Right cardiac atrium (tissue), 5 donors: ENCODE measurements around the gene MMP17. TPM values are rescaled to one million over a fixed set of nuclear protein-coding genes. Genes with fewer than 3 reads are reported as not detected.

Source experiments
- ATAC-seq, 2 donors: fragments of 200-7000 bp; cut with Tn5 transposase; one replicate each; pipeline versions ENCODE4 v1.8.0 to v1.9.1; 2020; ENCODE audit warnings: moderate library complexity in 2 of 2, mild to moderate bottlenecking in 1 of 2
- DNase-seq, 3 donors: peaks; one replicate each; pipeline ENCODE4 v3.0.0-alpha.2; 2020
- H3K27ac ChIP-seq: one replicate; pipeline ENCODE4 v1.5.1; 2013; ENCODE audit warnings: mild to moderate bottlenecking, low read length, control low read depth, moderate library complexity
- H3K27me3 ChIP-seq: one replicate; pipeline ENCODE4 v1.6.1; 2013; ENCODE audit not compliant: control insufficient read depth, insufficient read depth
- H3K4me1 ChIP-seq: one replicate; pipeline ENCODE4 v1.6.1; 2013; ENCODE audit warnings: low read length; ENCODE audit not compliant: control insufficient read depth, insufficient read depth
- H3K4me3 ChIP-seq: one replicate; pipeline ENCODE4 v1.5.1; 2013; ENCODE audit warnings: low read length, control low read depth
- H3K9me3 ChIP-seq: one replicate; pipeline ENCODE4 v1.6.1; 2013; ENCODE audit warnings: low read length; ENCODE audit not compliant: control insufficient read depth
- WGBS: extraction: QIAGEN DNeasy Blood & Tissue Kit; methylation state at CpG from one replicate; pipeline ENCODE4 v1.1.7; 2013; 5-methylcytosine and 5-hydroxymethylcytosine counted together
- intact Hi-C, 4 donors: fragments of 100-400 bp; cut with DNase I; formaldehyde crosslinking; loops; one replicate each; pipeline versions ENCODE4 v1.11.0 to v1.14.0; 2022 to 2023
- long read RNA-seq, 4 donors: library from polyadenylated mRNA; unstranded; transcript quantifications; one replicate each; pipeline ENCODE4 v2.0.0, GENCODE V29; 2020 to 2021
- polyA plus RNA-seq: library from polyadenylated mRNA; stranded (reverse); fragments of 200-250 nt; gene quantifications from one replicate; pipeline ENCODE4 v1.2.3, GENCODE V29; 2013
- total RNA-seq, 4 donors: library from RNA; stranded (reverse); fragmentation: NEBNext Ultra II Directional; extraction: Animal tissue kit (Norgen Biotek cat#: 25700); gene quantifications; one replicate each; pipeline ENCODE4 v1.2.1, GENCODE V29; 2021
- donor health status: healthy with polysubstance abuse.
- donor health status: DM: no; HTN: yes; CAD: no.
- donor health status: DM: no; HTN: no; CAD: no.
- donor health status: DM: no; HTN: yes; CAD: no; lungs with severe emphysema.
- donor health status: DM: yes; HTN: yes; CAD: no.

Gene MMP17
- total RNA-seq, result 1 to 10 TPM in 3 of 4 donors, under 1 TPM in 1; 0.89 to 1.4 (median 1.2) TPM
- polyA plus RNA-seq, result 2.4 TPM
- long read RNA-seq, donor 1, partial matches to known transcripts, result 0 of 3 reads
- long read RNA-seq, donor 1, other reads (novel, unspliced or antisense), result 3 of 3 reads
- long read RNA-seq, donor 2, partial matches to known transcripts, result 0 of 3 reads
- long read RNA-seq, donor 2, other reads (novel, unspliced or antisense), result 3 of 3 reads
- long read RNA-seq, donor 3, partial matches to known transcripts, result 0 of 1 reads
- long read RNA-seq, donor 3, other reads (novel, unspliced or antisense), result 1 of 1 reads
- long read RNA-seq, donor 4, partial matches to known transcripts, result 1 of 4 reads
- long read RNA-seq, donor 4, other reads (novel, unspliced or antisense), result 0 of 4 reads

GRCh38 chr12:131827961-131828534 is at the start of gene MMP17:
Gene MMP17 (plus strand): TSS chr12:131828393. CDS start chr12:131828495, 102 bp downstream.
- peak; percentile 35 to 36 for ATAC-seq
- intact Hi-C loops, result no loop called here
- H3K4me1 ChIP-seq, result no peaks in the 10 kb centered on the region
- no peaks in the 10 kb centered on the region for H3K9me3 ChIP-seq
- DNase-seq, result peak; percentile 56 to 86 (median 82)
- no peaks in the 10 kb centered on the region for H3K27me3 ChIP-seq
- H3K4me3 ChIP-seq, result peak within 1 kb of the TSS; percentile 57
- WGBS, result under 1% methylated on average over 80 of the region's 86 CpGs
- H3K27ac ChIP-seq, result no peak within 1 kb of the TSS

GRCh38 chr12:131779027-131779426 is 49.2 kb upstream of the MMP17 start:
- Histone ChIP-seq H3K4me3 (no peak overlapping the region), H3K27me3 (no peaks in the 10 kb centered on the region), H3K9me3 (no peaks in the 10 kb centered on the region), H3K4me1 (no peaks in the 10 kb centered on the region), H3K27ac (no peak overlapping the region)
- peak; percentile 25 to 40 for ATAC-seq
- DNase-seq, result no peak
- intact Hi-C loops, result no loop called here
- 95% methylated on average over 23 of the region's 23 CpGs for WGBS

- ATAC-seq (no peak), DNase-seq (no peak)
- WGBS, result 85% methylated on average over 2 of the region's 2 CpGs
Observed at GRCh38 chr12:131782061-131782460, 46.1 kb upstream of the MMP17 start.

DNA sequence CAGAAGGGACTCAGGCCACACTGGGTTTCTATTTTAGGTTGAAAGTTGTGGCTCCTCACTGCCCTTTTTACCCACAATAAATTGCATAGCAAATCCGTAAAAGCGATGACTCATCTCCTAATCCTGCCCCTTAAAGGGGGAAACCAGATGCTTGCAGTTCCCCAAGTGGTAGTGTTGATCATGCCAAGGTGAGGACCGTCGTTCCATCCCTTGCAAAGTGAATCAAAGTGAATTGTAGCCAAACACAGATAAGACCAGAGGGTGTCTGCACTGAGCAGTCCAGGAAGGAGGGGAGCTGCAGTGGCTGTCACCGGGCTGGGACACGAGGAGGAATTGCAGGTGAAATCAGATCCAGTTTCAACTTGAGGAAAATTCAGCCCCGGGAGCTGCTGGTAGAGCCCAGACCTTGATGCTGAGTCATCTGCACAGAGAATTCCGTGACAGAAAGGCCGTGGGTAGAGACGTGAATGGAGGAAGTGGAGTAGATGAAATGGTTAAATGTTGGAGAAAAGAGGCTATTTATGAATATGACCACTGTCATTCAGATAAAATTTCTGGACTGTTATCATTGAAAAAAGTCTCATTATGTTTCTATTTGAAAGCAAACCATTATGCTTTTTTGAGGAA is 44.2 kb upstream of the MMP17 start:
- intact Hi-C loops, result no loop called here
- WGBS, result 61% methylated on average over 10 of the region's 10 CpGs
- Histone ChIP-seq H3K9me3 (no peaks in the 10 kb centered on the region), H3K27ac (no peak overlapping the region), H3K4me1 (no peaks in the 10 kb centered on the region), H3K4me3 (no peak overlapping the region), H3K27me3 (no peaks in the 10 kb centered on the region)
- ATAC-seq (no peak), DNase-seq (no peak)

More at GRCh38 chr12:131782061-131782460, 46.1 kb upstream of the MMP17 start:
- H3K27me3 ChIP-seq, result no peaks in the 10 kb centered on the region
- intact Hi-C loops, result no loop called here
- H3K9me3 ChIP-seq, result no peaks in the 10 kb centered on the region
- H3K4me3 ChIP-seq, result no peak overlapping the region
- H3K4me1 ChIP-seq, result no peaks in the 10 kb centered on the region
- no peak overlapping the region for H3K27ac ChIP-seq

GRCh38 chr12:131784909-131785762 is 43.1 kb upstream of the MMP17 start:
- DNase-seq (no peak), ATAC-seq (no peak)
- Histone ChIP-seq H3K27ac (no peak overlapping the region), H3K4me1 (no peaks in the 10 kb centered on the region), H3K4me3 (no peak overlapping the region), H3K27me3 (no peaks in the 10 kb centered on the region), H3K9me3 (no peaks in the 10 kb centered on the region)
- WGBS, result 78% methylated on average over 30 of the region's 30 CpGs
- intact Hi-C loops, result no loop called here

- 89% methylated on average over 15 of the region's 15 CpGs for WGBS
- intact Hi-C loops, result no loop called here
- Histone ChIP-seq H3K27ac (no peak overlapping the region), H3K27me3 (no peaks in the 10 kb centered on the region), H3K9me3 (no peaks in the 10 kb centered on the region), H3K4me3 (no peak overlapping the region), H3K4me1 (no peaks in the 10 kb centered on the region)
- no peak for ATAC-seq
- DNase-seq, result no peak
Observed at GRCh38 chr12:131785763-131786330, 42.3 kb upstream of the MMP17 start.

GRCh38 chr12:131786331-131786730 is 41.9 kb upstream of the MMP17 start:
- Histone ChIP-seq H3K9me3 (no peaks in the 10 kb centered on the region), H3K27ac (no peak overlapping the region), H3K4me3 (no peak overlapping the region), H3K27me3 (no peaks in the 10 kb centered on the region), H3K4me1 (no peaks in the 10 kb centered on the region)
- intact Hi-C loops, result no loop called here
- ATAC-seq, result peak; percentile 39 to 50
- no peak for DNase-seq
- 84% methylated on average over 15 of the region's 15 CpGs for WGBS

DNA sequence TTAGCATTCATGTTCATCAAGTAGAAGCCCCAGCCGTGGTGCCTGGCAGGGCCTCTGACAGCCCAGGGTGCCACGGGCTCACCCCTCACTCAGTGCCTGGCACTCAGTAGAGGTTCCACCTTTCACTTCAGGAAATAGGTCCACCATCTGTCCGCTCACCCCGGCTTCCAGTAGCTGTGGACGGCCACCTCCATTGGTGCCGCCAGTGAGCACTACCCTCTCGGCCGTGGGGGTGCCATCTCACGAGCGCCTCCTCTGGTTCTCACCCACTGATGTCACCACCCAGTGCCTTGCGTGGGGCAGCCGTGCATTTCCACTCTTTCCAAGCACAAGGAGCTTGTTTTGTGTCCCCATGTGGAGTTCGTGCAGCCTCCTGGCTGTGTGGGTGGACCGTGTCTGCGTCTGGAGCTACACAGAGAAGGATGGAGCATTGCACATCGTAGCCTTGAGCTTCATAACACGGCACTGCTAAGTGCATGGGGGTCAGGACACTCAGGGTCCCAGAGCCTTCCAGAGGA is 41.0 kb upstream of the MMP17 start:
- no peak overlapping the region for H3K27ac ChIP-seq
- DNase-seq (no peak), ATAC-seq (peak in 1 of 2 donors; percentile 18)
- WGBS, result 92% methylated on average over 17 of the region's 17 CpGs
- no peaks in the 10 kb centered on the region for H3K27me3 ChIP-seq
- H3K9me3 ChIP-seq, result no peaks in the 10 kb centered on the region
- intact Hi-C loops, result no loop called here
- no peaks in the 10 kb centered on the region for H3K4me1 ChIP-seq
- no peak overlapping the region for H3K4me3 ChIP-seq

DNA sequence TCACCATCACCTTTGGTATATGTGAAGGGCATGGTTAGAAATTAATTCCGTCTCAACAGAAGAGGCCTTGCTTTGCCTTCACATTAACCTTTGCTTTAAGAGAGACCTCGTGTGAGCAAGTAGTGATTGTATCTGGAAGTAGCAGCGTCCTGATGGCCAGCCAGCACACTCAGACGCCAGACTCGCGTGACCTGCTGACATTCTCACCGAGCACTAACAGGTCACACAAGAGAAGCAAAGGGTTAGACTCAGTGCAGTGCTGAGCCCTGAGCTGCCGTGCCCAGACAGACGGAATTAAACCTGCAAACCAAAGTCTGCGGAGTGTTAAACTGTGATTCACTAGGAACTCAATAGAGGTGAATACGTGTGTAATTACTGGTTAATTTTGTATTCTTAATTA is 40.1 kb upstream of the MMP17 start:
- intact Hi-C loops, result no loop called here
- Histone ChIP-seq H3K27me3 (no peaks in the 10 kb centered on the region), H3K4me3 (no peak overlapping the region), H3K4me1 (no peaks in the 10 kb centered on the region), H3K27ac (no peak overlapping the region), H3K9me3 (no peaks in the 10 kb centered on the region)
- DNase-seq (no peak), ATAC-seq (no peak)
- 88% methylated on average over 11 of the region's 11 CpGs for WGBS

GRCh38 chr12:131789638-131790037 is 38.6 kb upstream of the MMP17 start:
- no peak for ATAC-seq
- no peaks in the 10 kb centered on the region for H3K9me3 ChIP-seq
- 88% methylated on average over 12 of the region's 12 CpGs for WGBS
- intact Hi-C loops, result no loop called here
- no peaks in the 10 kb centered on the region for H3K27me3 ChIP-seq
- no peak overlapping the region for H3K27ac ChIP-seq
- H3K4me1 ChIP-seq, result no peaks in the 10 kb centered on the region
- no peak overlapping the region for H3K4me3 ChIP-seq
- DNase-seq, result no peak
